T-helper 1 cell treated with Interleukin-12 subunit alpha and Interleukin-12 subunit beta and Interleukin-4 antibody, amounts not matched to agents 30 μg/mL and 1 μg/mL, for 36 hours (primary cell): ENCODE data around the gene AUTS2.

Experiments
- H3K27ac Mint-ChIP-seq: one replicate; pipeline ENCODE4 v1.8.0; 2021; ENCODE audit warnings: mild to moderate bottlenecking, mixed read lengths
- H3K27me3 Mint-ChIP-seq: one replicate; pipeline ENCODE4 v1.8.0; 2021; ENCODE audit warnings: low read depth, mixed read lengths
- H3K36me3 Mint-ChIP-seq: one replicate; pipeline ENCODE4 v1.8.0; 2021; ENCODE audit warnings: low read depth, mixed read lengths
- H3K4me1 Mint-ChIP-seq: one replicate; pipeline ENCODE4 v1.8.0; 2021; ENCODE audit warnings: low read depth, mixed read lengths
- H3K4me3 Mint-ChIP-seq: one replicate; pipeline ENCODE4 v1.8.0; 2021; ENCODE audit warnings: mild to moderate bottlenecking, moderate library complexity, mixed read lengths
- H3K9me3 Mint-ChIP-seq: one replicate; pipeline ENCODE4 v1.8.0; 2021; ENCODE audit warnings: mixed read lengths

AUTS2 gene

GRCh38 chr7:70210200-70210935 is 612.1 kb downstream of the AUTS2 start:
- H3K4me3 Mint-ChIP-seq, result no peak overlapping the region
- no peaks in the 10 kb centered on the region for H3K9me3 Mint-ChIP-seq
- H3K27me3 Mint-ChIP-seq, result no peaks in the 10 kb centered on the region
- no peak overlapping the region for H3K27ac Mint-ChIP-seq
- H3K4me1 Mint-ChIP-seq, result no peaks in the 10 kb centered on the region
- H3K36me3 Mint-ChIP-seq, result no peaks in the 10 kb centered on the region

- Mint-ChIP-seq H3K36me3 (no peaks in the 10 kb centered on the region), H3K4me3 (no peak overlapping the region), H3K27me3 (no peaks in the 10 kb centered on the region)
Measured at GRCh38 chr7:70210936-70211310, 612.6 kb downstream of the AUTS2 start.

GRCh38 chr7:70212281-70212680 is 614.0 kb downstream of the AUTS2 start:
- no peak overlapping the region for H3K27ac Mint-ChIP-seq

More at GRCh38 chr7:70210936-70211310, 612.6 kb downstream of the AUTS2 start:
- Mint-ChIP-seq H3K4me1 (no peaks in the 10 kb centered on the region), H3K27ac (no peak overlapping the region), H3K9me3 (no peaks in the 10 kb centered on the region)

GRCh38 chr7:70214071-70214470 is 615.8 kb downstream of the AUTS2 start:
- no peaks in the 10 kb centered on the region for H3K36me3 Mint-ChIP-seq
- no peak overlapping the region for H3K4me3 Mint-ChIP-seq
- H3K9me3 Mint-ChIP-seq, result no peaks in the 10 kb centered on the region

More at GRCh38 chr7:70212281-70212680, 614.0 kb downstream of the AUTS2 start:
- H3K4me1 Mint-ChIP-seq, result no peaks in the 10 kb centered on the region
- no peak overlapping the region for H3K4me3 Mint-ChIP-seq
- no peaks in the 10 kb centered on the region for H3K36me3 Mint-ChIP-seq
- no peaks in the 10 kb centered on the region for H3K27me3 Mint-ChIP-seq
- no peaks in the 10 kb centered on the region for H3K9me3 Mint-ChIP-seq

GRCh38 chr7:70215491-70215890 is 617.2 kb downstream of the AUTS2 start:
- H3K27me3 Mint-ChIP-seq, result no peaks in the 10 kb centered on the region
- no peak overlapping the region for H3K27ac Mint-ChIP-seq
- no peak overlapping the region for H3K4me3 Mint-ChIP-seq

More at GRCh38 chr7:70214071-70214470, 615.8 kb downstream of the AUTS2 start:
- Mint-ChIP-seq H3K4me1 (no peaks in the 10 kb centered on the region), H3K27ac (no peak overlapping the region), H3K27me3 (no peaks in the 10 kb centered on the region)

GRCh38 chr7:70217571-70217970 is 619.3 kb downstream of the AUTS2 start:
- Mint-ChIP-seq H3K9me3 (no peaks in the 10 kb centered on the region), H3K27ac (no peak overlapping the region), H3K36me3 (no peaks in the 10 kb centered on the region), H3K4me3 (no peak overlapping the region), H3K27me3 (no peaks in the 10 kb centered on the region), H3K4me1 (no peaks in the 10 kb centered on the region)

More at GRCh38 chr7:70215491-70215890, 617.2 kb downstream of the AUTS2 start:
- Mint-ChIP-seq H3K9me3 (no peaks in the 10 kb centered on the region), H3K36me3 (no peaks in the 10 kb centered on the region), H3K4me1 (no peaks in the 10 kb centered on the region)

GRCh38 chr7:70218006-70218405 is 619.7 kb downstream of the AUTS2 start:
- Mint-ChIP-seq H3K36me3 (no peaks in the 10 kb centered on the region), H3K4me3 (no peak overlapping the region), H3K9me3 (no peaks in the 10 kb centered on the region), H3K27me3 (no peaks in the 10 kb centered on the region), H3K27ac (no peak overlapping the region), H3K4me1 (no peaks in the 10 kb centered on the region)

GRCh38 chr7:70219061-70219460 is 620.8 kb downstream of the AUTS2 start:
- Mint-ChIP-seq H3K36me3 (no peaks in the 10 kb centered on the region), H3K27me3 (no peaks in the 10 kb centered on the region), H3K4me1 (no peaks in the 10 kb centered on the region), H3K27ac (no peak overlapping the region), H3K9me3 (no peaks in the 10 kb centered on the region), H3K4me3 (no peak overlapping the region)

- Mint-ChIP-seq H3K36me3 (no peaks in the 10 kb centered on the region), H3K27me3 (no peaks in the 10 kb centered on the region), H3K9me3 (peaks cover 38% of the 10 kb centered on the region), H3K4me3 (no peak overlapping the region), H3K4me1 (no peaks in the 10 kb centered on the region), H3K27ac (no peak overlapping the region)
Measured at GRCh38 chr7:70229242-70229641, 631.0 kb downstream of the AUTS2 start.

GRCh38 chr7:70230761-70231160 is 632.5 kb downstream of the AUTS2 start:
- no peak overlapping the region for H3K27ac Mint-ChIP-seq
- no peaks in the 10 kb centered on the region for H3K27me3 Mint-ChIP-seq
- no peak overlapping the region for H3K4me3 Mint-ChIP-seq
- no peaks in the 10 kb centered on the region for H3K36me3 Mint-ChIP-seq
- no peaks in the 10 kb centered on the region for H3K4me1 Mint-ChIP-seq
- H3K9me3 Mint-ChIP-seq, result peaks cover 44% of the 10 kb centered on the region

- no peak overlapping the region for H3K4me3 Mint-ChIP-seq
- no peak overlapping the region for H3K27ac Mint-ChIP-seq
- H3K9me3 Mint-ChIP-seq, result peaks cover 44% of the 10 kb centered on the region
- H3K4me1 Mint-ChIP-seq, result no peaks in the 10 kb centered on the region
- H3K36me3 Mint-ChIP-seq, result no peaks in the 10 kb centered on the region
- H3K27me3 Mint-ChIP-seq, result no peaks in the 10 kb centered on the region
Measured at GRCh38 chr7:70233776-70234175, 635.5 kb downstream of the AUTS2 start.

GRCh38 chr7:70237256-70237655 is 639.0 kb downstream of the AUTS2 start:
- no peaks in the 10 kb centered on the region for H3K27me3 Mint-ChIP-seq
- H3K27ac Mint-ChIP-seq, result no peak overlapping the region
- peaks cover 20% of the 10 kb centered on the region for H3K9me3 Mint-ChIP-seq
- no peaks in the 10 kb centered on the region for H3K4me1 Mint-ChIP-seq
- no peaks in the 10 kb centered on the region for H3K36me3 Mint-ChIP-seq
- H3K4me3 Mint-ChIP-seq, result no peak overlapping the region

- H3K36me3 Mint-ChIP-seq, result no peaks in the 10 kb centered on the region
- H3K4me1 Mint-ChIP-seq, result no peaks in the 10 kb centered on the region
- H3K27me3 Mint-ChIP-seq, result no peaks in the 10 kb centered on the region
- H3K4me3 Mint-ChIP-seq, result no peak overlapping the region
- H3K9me3 Mint-ChIP-seq, result peaks cover 15% of the 10 kb centered on the region
- H3K27ac Mint-ChIP-seq, result no peak overlapping the region
Measured at GRCh38 chr7:70237831-70238575, 639.7 kb downstream of the AUTS2 start.

GRCh38 chr7:70239918-70240317 is 641.6 kb downstream of the AUTS2 start:
- Mint-ChIP-seq H3K36me3 (no peaks in the 10 kb centered on the region), H3K4me3 (no peak overlapping the region), H3K9me3 (no peaks in the 10 kb centered on the region), H3K27ac (no peak overlapping the region), H3K4me1 (no peaks in the 10 kb centered on the region), H3K27me3 (no peaks in the 10 kb centered on the region)

GRCh38 chr7:70240873-70241272 is 642.6 kb downstream of the AUTS2 start:
- H3K27ac Mint-ChIP-seq, result no peak overlapping the region
- no peaks in the 10 kb centered on the region for H3K4me1 Mint-ChIP-seq
- H3K9me3 Mint-ChIP-seq, result no peaks in the 10 kb centered on the region
- no peaks in the 10 kb centered on the region for H3K36me3 Mint-ChIP-seq
- no peaks in the 10 kb centered on the region for H3K27me3 Mint-ChIP-seq
- H3K4me3 Mint-ChIP-seq, result no peak overlapping the region
